Activated CD8-positive, alpha-beta T cell treated with anti-CD3 and anti-CD28 coated beads for 36 hours (primary cell): ENCODE data around the gene C19orf12. TPM values are rescaled to one million over a fixed set of nuclear protein-coding genes. Genes with fewer than 3 reads are reported as not detected.

Experiments
- ATAC-seq: fragments of 200-7000 bp; cut with Tn5 transposase; one replicate; pipeline ENCODE4 v1.10.0; 2021; ENCODE audit warnings: mild to moderate bottlenecking, moderate library complexity
- CTCF ChIA-PET: fragments of 350-600 bp; sonication (Branson Sonifier 250); formaldehyde crosslinking; loops from one replicate; lab custom pipeline; 2021; ENCODE audit warnings: antibody characterized with exemption; lab: Charles Lee
- POLR2A ChIA-PET: fragments of 350-600 bp; sonication (Branson Sonifier 250); formaldehyde crosslinking; loops from one replicate; lab custom pipeline; 2021; ENCODE audit warnings: antibody characterized with exemption; lab: Charles Lee
- DNase-seq: peaks from one replicate; pipeline ENCODE4 v3.0.0-alpha.2; 2020
- H3K27ac Mint-ChIP-seq: one replicate; pipeline ENCODE4 v1.8.0; 2021; ENCODE audit warnings: mild to moderate bottlenecking, mixed read lengths
- H3K27me3 Mint-ChIP-seq: one replicate; pipeline ENCODE4 v1.8.0; 2021; ENCODE audit warnings: mixed read lengths
- H3K36me3 Mint-ChIP-seq: one replicate; pipeline ENCODE4 v1.8.0; 2021; ENCODE audit warnings: low read depth, mixed read lengths
- H3K4me1 Mint-ChIP-seq: one replicate; pipeline ENCODE4 v1.8.0; 2021; ENCODE audit warnings: low read depth, mixed read lengths
- H3K4me3 Mint-ChIP-seq: one replicate; pipeline ENCODE4 v1.8.0; 2021; ENCODE audit warnings: mild to moderate bottlenecking, moderate library complexity, mixed read lengths
- H3K9me3 Mint-ChIP-seq: one replicate; pipeline ENCODE4 v1.8.0; 2021; ENCODE audit warnings: mixed read lengths
- CTCF ChIP-seq: fragments of 200-600 bp; IDR thresholded peaks from one replicate; pipeline ENCODE4 v1.8.0; 2022; ENCODE audit warnings: antibody characterized with exemption, mild to moderate bottlenecking
- intact Hi-C: fragments of 100-400 bp; cut with micrococcal nuclease; formaldehyde crosslinking; loops from one replicate; pipeline ENCODE4 v1.10.0; 2022
- total RNA-seq, 2 experiments: library from RNA; stranded (reverse); gene quantifications; one replicate each; pipeline ENCODE4 v1.2.3, GENCODE V29; 2021

C19orf12 gene
- total RNA-seq, 2 experiments from 2014 or later: 33.3 to 36.6 TPM

- Mint-ChIP-seq H3K4me3 (no peak overlapping the region), H3K27me3 (peaks cover 2% of the 10 kb centered on the region), H3K27ac (no peak overlapping the region), H3K36me3 (no peaks in the 10 kb centered on the region), H3K4me1 (no peaks in the 10 kb centered on the region), H3K9me3 (no peaks in the 10 kb centered on the region)
- no peak for TF ChIP-seq CTCF
- no peak for ATAC-seq
- intact Hi-C loops: no loop called here
- CTCF ChIA-PET: interaction anchor here (0.8 to 1.3 kb wide), 3 partner anchors 23 to 134 kb away, joined by 3 to 4 read pairs (median 4); no protein-coding TSS in a partner anchor
- DNase-seq: no peak
- POLR2A ChIA-PET: no interaction called here
These were observed 22.5 kb upstream of the C19orf12 start for GRCh38 chr19:29737461-29738000.

- intact Hi-C loops: no loop called here
- no peak for DNase-seq
- Mint-ChIP-seq H3K27ac (no peak overlapping the region), H3K4me3 (no peak overlapping the region), H3K36me3 (no peaks in the 10 kb centered on the region), H3K9me3 (no peaks in the 10 kb centered on the region), H3K27me3 (peaks cover 2% of the 10 kb centered on the region), H3K4me1 (no peaks in the 10 kb centered on the region)
- ChIA-PET POLR2A (no interaction called here), CTCF (interaction anchor here (1.2 to 1.3 kb wide), 2 partner anchors 20 to 126 kb away, joined by 3 to 4 read pairs; no protein-coding TSS in a partner anchor)
- no peak for TF ChIP-seq CTCF
- ATAC-seq: no peak
These were observed 20.8 kb upstream of the C19orf12 start for GRCh38 chr19:29735829-29736228.

DNA sequence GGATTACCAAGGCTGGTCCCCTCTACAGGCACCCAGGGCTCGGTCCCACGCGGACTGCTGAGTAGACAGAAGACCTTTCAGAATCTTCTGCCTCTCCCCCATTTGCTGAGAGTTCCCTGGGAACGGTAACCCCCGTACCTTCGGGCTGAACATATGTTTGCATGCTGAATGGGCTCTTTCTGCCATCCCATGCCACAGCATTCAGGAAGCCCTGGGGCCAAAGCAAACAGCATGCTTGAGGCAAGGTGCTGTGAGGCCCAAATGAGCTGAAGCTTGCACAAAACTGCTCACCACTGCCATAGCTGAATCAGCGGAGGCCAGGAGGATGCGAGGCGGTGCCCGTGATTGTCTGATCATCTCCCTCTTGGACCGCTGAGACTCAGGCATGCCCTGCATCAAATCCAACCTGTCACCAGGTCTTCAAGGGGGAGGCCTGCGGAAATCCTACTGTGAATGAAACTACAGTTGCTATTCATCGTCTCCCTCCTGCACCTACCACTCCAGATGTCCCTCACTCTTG lies 16.3 kb upstream of the C19orf12 start:
- ChIA-PET CTCF (interaction anchor here (0.9 to 6.1 kb wide), 11 partner anchors 9 to 156 kb away, joined by 3 to 69 read pairs (median 5); no protein-coding TSS in a partner anchor), POLR2A (interaction anchor here (0.7 kb wide), 1 partner anchor 18 kb away, joined by 4 read pairs; no protein-coding TSS in a partner anchor)
- Mint-ChIP-seq H3K27ac (no peak overlapping the region), H3K27me3 (peaks cover 2% of the 10 kb centered on the region), H3K9me3 (no peaks in the 10 kb centered on the region), H3K4me3 (no peak overlapping the region), H3K4me1 (no peaks in the 10 kb centered on the region), H3K36me3 (no peaks in the 10 kb centered on the region)
- intact Hi-C loops: loop anchor here (5.0 kb wide), 1 partner anchor 141 kb away; no protein-coding TSS in a partner anchor
- DNase-seq (no peak), ATAC-seq (no peak)
- no peak for TF ChIP-seq CTCF

DNA sequence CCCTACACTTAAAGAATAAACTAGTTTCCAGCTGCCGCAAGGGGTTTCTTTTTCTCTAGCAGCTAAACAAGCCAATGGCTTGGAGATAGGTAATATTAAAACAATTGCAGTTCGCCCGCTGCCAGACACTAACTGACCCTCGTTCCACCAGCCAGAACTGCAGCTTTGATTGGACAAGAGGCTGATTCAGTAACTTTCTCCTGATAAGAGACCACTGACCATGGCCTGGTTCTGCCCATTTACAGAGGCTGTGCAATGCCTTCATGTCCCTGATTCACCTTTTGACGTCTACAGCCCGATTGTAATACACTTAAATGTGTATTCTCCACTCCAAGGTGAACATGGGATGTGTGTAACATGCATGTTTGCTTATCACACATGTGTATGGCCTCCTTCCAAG lies 12.8 kb upstream of the C19orf12 start:
- peaks cover 3% of the 10 kb centered on the region for H3K27me3 Mint-ChIP-seq
- intact Hi-C loops: no loop called here
- H3K36me3 Mint-ChIP-seq: no peaks in the 10 kb centered on the region
- CTCF ChIA-PET: interaction anchor here (1.0 to 6.1 kb wide), 8 partner anchors 11 to 145 kb away, joined by 3 to 69 read pairs (median 6); no protein-coding TSS in a partner anchor
- H3K4me1 Mint-ChIP-seq: peaks cover 15% of the 10 kb centered on the region
- H3K27ac Mint-ChIP-seq: no peak overlapping the region
- TF ChIP-seq CTCF: no peak
- no peak for DNase-seq
- POLR2A ChIA-PET: interaction anchor here (1.0 kb wide), 1 partner anchor 160 kb away, joined by 3 read pairs; no protein-coding TSS in a partner anchor
- H3K4me3 Mint-ChIP-seq: no peak overlapping the region
- H3K9me3 Mint-ChIP-seq: no peaks in the 10 kb centered on the region
- no peak for ATAC-seq

GRCh38 chr19:29724746-29725145 lies 9.7 kb upstream of the C19orf12 start:
- peaks cover 3% of the 10 kb centered on the region for H3K27me3 Mint-ChIP-seq
- no peak overlapping the region for H3K4me3 Mint-ChIP-seq
- peaks cover 15% of the 10 kb centered on the region for H3K4me1 Mint-ChIP-seq
- H3K36me3 Mint-ChIP-seq: no peaks in the 10 kb centered on the region
- CTCF ChIA-PET: interaction anchor here (1.0 to 2.5 kb wide), 6 partner anchors 9 to 148 kb away, joined by 3 to 15 read pairs (median 4); partner anchors contain the start of gene C19orf12
- intact Hi-C loops: no loop called here
- TF ChIP-seq CTCF: no peak
- H3K9me3 Mint-ChIP-seq: no peaks in the 10 kb centered on the region
- H3K27ac Mint-ChIP-seq: no peak overlapping the region
- DNase-seq (no peak), ATAC-seq (no peak)
- POLR2A ChIA-PET: interaction anchor here (0.7 to 1.2 kb wide), 3 partner anchors 115 to 217 kb away, joined by 3 to 4 read pairs (median 3); partner anchors contain the start of gene URI1
